ENCODE measurements around the gene C1QBP. TPM values are rescaled to one million over a fixed set of nuclear protein-coding genes. Genes with fewer than 3 reads are reported as not detected.
A peak's percentile ranks its signal among the peaks of the same experiment; 100 is the strongest.
"Not testable (repeated sequence)": the region's sequence is repeated elsewhere in the genome, so short reads cannot be mapped to it uniquely, and the experiment has no call there.

Gene C1QBP
- total RNA-seq, 1 donor from 2014 or later = 190 TPM

DNA sequence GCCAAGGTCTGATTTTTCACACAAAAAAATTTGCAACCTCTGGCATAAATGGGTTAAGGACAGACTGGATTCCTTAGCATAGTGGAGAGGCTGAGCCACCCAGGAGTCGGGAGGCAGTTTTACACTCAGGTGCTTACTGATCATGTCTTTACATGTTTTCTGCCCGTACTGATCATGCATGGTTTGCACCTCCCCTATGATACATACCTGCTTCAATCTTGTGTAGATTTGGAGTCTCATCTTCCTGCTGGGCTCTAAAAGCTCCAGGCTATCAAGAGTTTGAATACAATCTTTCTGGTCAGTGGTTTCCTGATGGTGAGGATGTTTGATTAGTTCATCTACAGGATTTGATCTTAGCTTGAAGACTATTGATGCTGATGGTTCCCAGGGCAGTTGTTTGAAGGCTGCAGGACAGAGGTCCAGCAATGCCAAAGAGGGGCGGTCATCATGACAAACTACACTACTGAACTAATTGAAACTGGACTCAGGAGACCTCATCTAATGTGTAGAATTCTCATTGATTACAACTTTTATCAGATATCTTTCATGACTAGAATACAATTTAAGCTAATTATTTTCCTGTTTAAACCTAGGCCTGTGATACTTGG lies 6.9 kb downstream of the C1QBP start:
- no peak for DNase-seq (ENCODE audit: low read depth)

- not testable (repeated sequence) for DNase-seq (ENCODE audit: low read depth)
Observed at GRCh38 chr17:5431234-5431633, 7.7 kb downstream of the C1QBP start.

DNA sequence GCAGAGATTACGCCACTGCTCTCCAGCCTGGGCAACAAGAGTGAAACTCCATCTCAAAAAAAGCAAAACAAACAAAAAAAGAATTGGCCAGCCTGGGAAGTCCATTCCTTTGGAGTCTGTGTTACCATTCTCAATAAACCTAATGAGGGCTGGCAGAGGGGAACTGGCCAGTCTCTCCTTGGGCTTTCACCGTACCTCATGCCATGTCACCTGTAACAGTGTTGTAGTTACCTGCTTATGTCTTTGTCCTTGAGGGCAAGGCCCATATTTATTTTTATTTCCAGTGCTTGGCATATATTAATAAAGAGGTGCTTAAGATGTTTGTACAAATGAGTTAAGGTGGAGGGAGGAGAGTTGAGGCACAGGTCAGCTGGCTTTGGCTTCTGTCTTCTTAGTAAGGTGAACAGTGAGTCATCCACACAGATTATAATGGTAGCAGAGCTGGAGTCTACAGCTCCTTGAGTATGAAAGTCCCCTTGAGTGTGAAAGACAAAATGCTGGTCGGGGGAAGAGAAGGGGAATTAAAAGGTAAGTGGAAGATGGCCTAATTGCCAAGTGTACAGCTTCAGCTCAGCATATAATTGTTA lies 8.4 kb downstream of the C1QBP start:
- no peak for DNase-seq (ENCODE audit: low read depth)

DNA sequence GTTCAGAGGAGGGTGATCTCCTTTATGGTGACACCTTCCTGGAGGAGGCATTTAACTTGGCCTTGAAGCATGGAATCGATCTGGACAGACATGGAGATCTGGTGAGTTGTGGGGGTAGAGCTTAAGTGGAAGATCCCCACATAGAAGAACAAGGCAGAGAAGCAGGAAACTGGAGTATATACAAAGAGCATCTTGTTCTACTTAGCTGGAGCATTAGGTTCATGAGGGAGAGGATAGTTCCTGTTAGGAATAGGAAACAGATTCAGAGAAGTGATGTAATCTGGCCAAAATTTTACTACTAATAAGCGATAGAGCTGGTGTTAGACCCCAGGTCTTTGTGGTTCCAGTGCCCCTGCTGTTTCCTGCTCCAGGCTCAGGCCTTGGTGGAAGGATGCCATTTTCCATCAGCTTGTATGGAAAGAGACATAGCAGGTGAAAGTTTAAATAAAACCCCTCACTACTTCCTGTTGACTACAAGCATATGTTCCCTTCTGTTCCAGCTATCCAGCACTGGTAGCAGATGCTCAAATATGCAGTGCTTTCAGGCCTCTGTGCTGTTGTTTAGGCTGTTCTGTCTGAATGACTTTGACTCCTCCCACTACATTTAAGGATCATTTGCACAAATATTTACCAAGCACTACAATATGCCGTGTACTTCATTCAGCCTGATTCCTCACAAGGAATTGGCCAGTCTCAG lies 9.6 kb downstream of the C1QBP start:
- DNase-seq (ENCODE audit: low read depth) = peak; percentile 18

DNA sequence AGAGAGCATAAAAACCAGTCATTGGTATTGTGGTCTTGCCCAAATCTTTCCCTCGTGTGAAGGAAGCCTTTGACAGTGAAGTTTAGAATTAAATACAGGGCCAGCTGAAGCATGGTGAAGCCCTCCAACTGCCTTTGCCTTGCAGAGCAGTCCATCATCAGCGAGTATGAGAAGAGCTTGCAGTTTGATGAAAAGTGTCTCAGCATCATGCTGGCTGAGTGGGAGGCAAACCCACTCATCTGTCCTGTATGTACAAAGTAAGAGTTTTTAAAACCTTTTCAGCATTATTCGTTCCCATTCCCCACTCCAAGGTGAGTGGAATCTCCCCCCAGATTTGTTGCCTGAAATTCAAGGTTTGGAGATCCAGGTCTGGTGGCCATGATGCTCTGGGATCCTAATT lies 13.1 kb downstream of the C1QBP start:
- DNase-seq (ENCODE audit: low read depth) = no peak

GRCh38 chr17:5424909-5425308 lies 14.0 kb downstream of the C1QBP start:
- no peak for DNase-seq (ENCODE audit: low read depth)

DNA sequence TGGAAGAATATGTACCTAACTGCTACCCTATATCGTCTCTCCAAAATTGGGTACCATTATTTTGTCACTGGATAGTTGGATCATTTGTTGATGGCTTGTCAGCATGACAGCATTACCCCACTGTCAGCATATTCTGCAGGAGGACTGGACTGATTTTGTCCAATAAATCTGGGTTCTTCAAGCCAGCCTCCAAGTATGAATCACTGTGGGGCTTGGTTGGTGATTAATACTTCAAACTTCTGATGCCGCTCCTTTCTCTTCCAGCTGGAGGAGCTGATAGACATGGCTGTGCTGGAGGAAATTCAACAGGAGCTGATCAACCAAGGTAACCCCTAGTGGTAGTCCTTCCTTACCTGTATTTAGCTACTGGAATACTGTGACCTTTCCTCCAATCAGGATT lies 16.4 kb downstream of the C1QBP start:
- peak; percentile 85 for DNase-seq (ENCODE audit: low read depth)

GRCh38 chr17:5419959-5420653 lies 18.8 kb downstream of the C1QBP start, which contains the start of gene RPAIN:
TSS of gene RPAIN (plus strand) at chr17:5420182. CDS start at chr17:5420211, 29 bp downstream.
- DNase-seq (ENCODE audit: low read depth) = no peak

- peak; percentile 94 for DNase-seq (ENCODE audit: low read depth)
Observed at GRCh38 chr17:5419356-5419958, 19.5 kb downstream of the C1QBP start, which contains the start of gene NUP88. TSS of gene NUP88 (minus strand) at chr17:5419662. CDS start at chr17:5419650, 12 bp downstream.

DNA sequence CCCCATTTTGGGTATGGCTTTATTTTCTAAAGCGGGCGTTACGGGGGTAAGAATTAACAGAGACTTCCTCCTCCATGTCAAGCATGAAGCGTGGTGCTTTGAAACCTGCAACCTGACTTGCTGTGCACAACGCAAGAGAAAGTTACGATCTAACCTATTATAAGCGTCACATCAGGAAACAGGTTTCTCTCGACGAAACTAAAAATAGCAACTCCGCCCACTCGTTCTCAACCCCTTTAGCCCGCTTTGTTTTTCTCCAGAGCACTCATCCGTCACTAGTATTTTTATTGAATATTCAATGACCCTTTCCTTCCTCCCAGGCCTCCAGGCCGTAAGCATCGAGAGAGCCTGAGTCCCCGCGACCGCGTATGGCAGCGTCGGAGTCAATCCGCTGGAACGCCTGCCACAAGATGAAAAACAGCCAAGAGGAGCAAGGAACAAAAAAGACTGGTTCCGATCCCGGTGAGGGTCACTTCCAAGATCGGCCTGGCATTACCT lies 20.0 kb downstream of the C1QBP start:
- DNase-seq (ENCODE audit: low read depth) = peak; percentile 96

GRCh38 chr17:5416901-5417300 lies 22.1 kb downstream of the C1QBP start:
- no peak for DNase-seq (ENCODE audit: low read depth)

DNA sequence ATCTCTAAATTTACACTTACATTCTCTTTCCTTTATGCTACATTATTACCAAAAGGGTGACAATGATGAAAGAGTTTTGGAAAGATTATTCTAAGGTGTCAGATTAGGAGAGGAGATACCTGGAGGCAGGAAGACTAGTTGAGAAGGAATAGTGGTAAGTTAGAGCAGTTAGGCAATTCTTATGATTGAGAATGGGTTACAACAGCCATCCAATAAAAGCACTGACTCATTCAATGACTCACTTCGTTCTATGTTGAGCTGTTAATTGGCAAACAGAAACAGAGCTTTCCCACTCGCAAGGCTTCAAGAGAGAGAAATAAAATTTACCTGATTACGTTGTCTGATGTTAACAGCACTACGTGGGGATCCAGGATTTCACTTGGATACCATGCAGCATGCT lies 25.3 kb downstream of the C1QBP start:
- DNase-seq (ENCODE audit: low read depth) = peak; percentile 96

DNA sequence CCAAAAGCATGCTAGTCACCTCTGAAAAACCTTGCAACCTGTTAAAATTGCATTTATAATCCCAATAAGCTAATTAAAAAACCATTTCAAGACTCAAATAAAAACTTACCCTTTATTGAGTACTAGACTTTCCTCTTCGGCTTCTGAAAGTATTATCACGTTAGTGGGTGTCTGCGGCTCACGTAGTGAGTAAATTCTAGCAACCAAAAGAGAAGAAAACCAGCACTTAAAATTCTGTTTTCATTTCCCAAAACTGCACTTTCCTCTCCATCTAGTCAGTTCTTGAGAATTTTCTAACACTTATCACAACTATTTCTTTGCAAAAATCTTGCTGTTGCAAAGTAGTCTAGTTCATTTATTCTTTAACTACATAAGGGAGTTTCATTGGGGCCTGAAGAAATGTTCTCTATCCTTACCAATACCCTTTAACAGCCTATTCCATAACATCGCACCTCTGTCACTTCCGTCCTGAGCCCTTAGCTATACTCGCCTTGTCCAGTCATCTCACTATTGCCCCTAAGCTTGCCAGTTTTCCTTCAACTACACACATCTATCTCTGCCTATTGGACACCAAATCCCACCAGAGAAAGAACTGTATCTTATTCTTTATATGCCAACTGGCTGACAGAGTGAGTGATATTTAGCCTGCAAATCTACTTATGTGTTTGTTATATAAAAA lies 28.2 kb downstream of the C1QBP start:
- DNase-seq (ENCODE audit: low read depth) = no peak

- DNase-seq (ENCODE audit: low read depth) = no peak
Observed at GRCh38 chr17:5408186-5408585, 30.8 kb downstream of the C1QBP start.

DNA sequence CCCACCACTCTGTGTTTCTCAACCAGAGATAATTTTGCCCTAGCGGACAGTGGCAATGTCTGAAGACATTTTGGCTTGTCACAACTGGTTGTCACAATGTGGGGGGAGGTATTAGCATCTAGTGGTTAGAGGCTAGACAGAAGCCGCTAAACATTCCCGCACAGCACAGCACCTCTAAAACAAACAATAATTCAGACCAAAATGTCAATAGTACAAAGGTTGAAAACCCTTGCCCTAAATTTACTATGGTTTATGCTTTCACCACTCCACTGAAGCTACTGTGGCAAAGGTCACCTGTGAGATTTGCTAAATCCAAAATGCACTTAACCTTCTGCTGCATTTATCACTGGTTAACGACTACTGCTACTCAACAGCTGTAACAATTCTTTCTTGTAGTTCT lies 33.6 kb downstream of the C1QBP start:
- DNase-seq (ENCODE audit: low read depth) = no peak

- no peak for DNase-seq (ENCODE audit: low read depth)
Observed at GRCh38 chr17:5399767-5400166, 39.2 kb downstream of the C1QBP start.

DNA sequence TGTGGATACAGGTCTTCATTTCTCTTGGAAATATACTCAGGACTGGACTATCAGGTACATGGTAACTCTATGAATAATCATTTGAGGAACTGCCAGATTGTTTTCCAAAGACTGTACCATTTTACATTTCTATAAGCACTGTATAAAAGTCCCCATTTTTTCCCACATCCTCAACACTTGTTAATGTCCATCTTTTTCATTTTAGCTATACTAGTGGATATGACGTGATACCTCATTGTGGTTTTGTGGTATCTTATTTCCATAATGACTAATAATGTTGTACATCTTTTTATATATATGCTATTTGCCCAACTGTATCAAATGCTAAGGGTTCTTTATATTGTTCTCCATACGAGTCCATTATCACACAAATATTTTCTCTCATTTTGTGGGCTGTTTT lies 42.3 kb downstream of the C1QBP start:
- no peak for DNase-seq (ENCODE audit: low read depth)

DNA sequence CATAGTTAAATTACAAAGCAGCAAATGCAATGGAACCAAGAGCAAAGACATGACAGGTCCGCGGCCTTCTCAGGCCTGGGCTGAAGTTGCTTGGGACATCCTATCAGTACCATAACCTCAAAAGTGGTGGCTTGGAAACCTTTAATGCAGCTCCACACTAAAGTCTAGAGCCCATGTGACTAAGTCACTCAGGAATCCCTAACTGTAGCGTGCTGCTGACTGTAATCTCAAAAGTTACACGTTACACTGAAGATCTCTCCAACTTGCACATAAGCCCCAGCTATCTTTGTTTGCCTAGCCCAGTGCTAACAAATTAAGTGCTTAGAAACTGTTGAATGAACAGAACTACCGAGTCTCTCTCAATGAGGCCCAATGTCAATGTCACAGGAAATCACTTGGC lies 47.3 kb downstream of the C1QBP start:
- no peak for DNase-seq (ENCODE audit: low read depth)
